ENCODE measurements around the gene ADCY2. TPM values are rescaled to one million over a fixed set of nuclear protein-coding genes. Genes with fewer than 3 reads are reported as not detected.

The ADCY2 gene
- polyA plus RNA-seq, 1 experiment, result not detected

DNA sequence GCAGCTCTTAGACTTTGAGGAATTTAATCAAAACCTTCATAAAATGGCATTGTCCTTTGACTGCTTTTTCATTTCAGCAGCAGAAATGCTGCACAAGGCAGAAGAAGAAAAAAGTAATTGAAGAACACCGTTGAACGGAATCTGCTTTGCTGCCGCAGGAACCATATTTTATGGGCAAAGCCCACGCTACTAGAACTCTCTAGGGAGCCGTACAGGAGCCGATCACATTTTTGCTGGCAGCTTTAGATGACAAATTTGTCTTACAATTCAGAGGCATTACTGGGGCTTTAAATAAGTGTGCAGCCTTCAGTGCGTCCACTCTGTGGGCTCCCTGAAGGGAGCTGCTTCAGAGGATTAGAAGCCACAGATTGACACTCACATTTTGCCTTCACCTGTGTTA is 449.6 kb downstream of the ADCY2 start:
- TF ChIP-seq, protein P1, sequence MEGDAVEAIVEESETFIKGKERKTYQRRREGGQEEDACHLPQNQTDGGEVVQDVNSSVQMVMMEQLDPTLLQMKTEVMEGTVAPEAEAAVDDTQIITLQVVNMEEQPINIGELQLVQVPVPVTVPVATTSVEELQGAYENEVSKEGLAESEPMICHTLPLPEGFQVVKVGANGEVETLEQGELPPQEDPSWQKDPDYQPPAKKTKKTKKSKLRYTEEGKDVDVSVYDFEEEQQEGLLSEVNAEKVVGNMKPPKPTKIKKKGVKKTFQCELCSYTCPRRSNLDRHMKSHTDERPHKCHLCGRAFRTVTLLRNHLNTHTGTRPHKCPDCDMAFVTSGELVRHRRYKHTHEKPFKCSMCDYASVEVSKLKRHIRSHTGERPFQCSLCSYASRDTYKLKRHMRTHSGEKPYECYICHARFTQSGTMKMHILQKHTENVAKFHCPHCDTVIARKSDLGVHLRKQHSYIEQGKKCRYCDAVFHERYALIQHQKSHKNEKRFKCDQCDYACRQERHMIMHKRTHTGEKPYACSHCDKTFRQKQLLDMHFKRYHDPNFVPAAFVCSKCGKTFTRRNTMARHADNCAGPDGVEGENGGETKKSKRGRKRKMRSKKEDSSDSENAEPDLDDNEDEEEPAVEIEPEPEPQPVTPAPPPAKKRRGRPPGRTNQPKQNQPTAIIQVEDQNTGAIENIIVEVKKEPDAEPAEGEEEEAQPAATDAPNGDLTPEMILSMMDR (IDR thresholded peaks at IDR 0.05; ENCODE audit: low read depth, low read length), result no peak
- Histone ChIP-seq H3K27me3 (ENCODE audit: control insufficient read depth, insufficient read depth, low read length) (peaks cover 18% of the 10 kb centered on the region), H3K9me3 (ENCODE audit: control insufficient read depth, insufficient read depth, low read length) (no peaks in the 10 kb centered on the region), H3K27ac (ENCODE audit: low read depth, low read length) (no peak overlapping the region), H3K4me3 (ENCODE audit: low read depth, low read length) (no peak overlapping the region)
- CTCF ChIA-PET, result interaction anchor here (2.1 kb wide), 1 partner anchor 11 kb away, joined by 5 read pairs; no protein-coding TSS in a partner anchor
- DNase-seq (ENCODE audit: low read depth, low spot score), result no peak
- POLR2A ChIA-PET, result no interaction called here

DNA sequence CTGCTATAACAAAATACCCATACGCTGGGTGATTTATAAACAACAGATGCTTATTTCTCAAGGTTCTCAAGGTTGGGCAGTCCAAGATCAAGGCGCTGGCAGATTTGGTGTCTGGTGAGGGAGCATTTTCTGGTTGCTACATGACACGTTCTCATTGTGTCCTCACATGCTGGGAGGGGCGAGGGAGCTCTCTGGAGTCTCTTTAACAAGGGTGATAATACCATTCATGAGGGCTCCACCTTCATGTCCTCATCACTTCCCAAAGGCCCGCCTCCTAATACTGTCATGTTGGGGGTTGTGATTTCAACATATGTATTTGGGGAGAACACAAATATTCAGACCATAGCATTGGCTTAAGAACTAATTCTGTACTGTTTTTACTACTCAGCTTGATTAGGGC is 450.4 kb downstream of the ADCY2 start:
- Histone ChIP-seq H3K27ac (ENCODE audit: low read depth, low read length) (no peak overlapping the region), H3K27me3 (ENCODE audit: control insufficient read depth, insufficient read depth, low read length) (peaks cover 21% of the 10 kb centered on the region), H3K4me3 (ENCODE audit: low read depth, low read length) (no peak overlapping the region), H3K9me3 (ENCODE audit: control insufficient read depth, insufficient read depth, low read length) (peaks cover 4% of the 10 kb centered on the region; the same call in 1 of the 2 replicates)
- DNase-seq (ENCODE audit: low read depth, low spot score), result no peak
- POLR2A ChIA-PET, result no interaction called here
- CTCF ChIA-PET, result interaction anchor here (2.1 kb wide), 1 partner anchor 10 kb away, joined by 5 read pairs; no protein-coding TSS in a partner anchor
- TF ChIP-seq, protein P1 (IDR thresholded peaks at IDR 0.05; ENCODE audit: low read depth, low read length), result no peak

DNA sequence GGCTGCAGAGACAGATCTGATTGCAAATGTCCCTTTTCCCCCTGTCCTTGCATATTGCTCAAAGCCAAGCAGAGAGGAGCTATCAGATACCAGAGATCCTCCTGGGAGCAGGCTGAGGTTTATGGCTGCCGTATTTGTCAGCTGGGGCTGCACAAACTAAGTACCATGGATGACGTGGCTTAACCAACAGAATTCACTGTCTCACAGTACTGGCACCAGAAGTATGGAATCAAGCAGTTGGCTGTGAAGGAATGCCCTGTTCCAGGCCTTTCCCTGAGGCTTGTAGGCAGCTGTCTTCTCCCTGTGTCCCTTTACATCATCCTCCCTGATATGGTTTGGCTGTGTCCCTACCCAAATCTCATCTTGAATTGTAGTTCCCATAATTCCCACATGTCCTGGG is 452.4 kb downstream of the ADCY2 start:
- TF ChIP-seq, protein P1 (IDR thresholded peaks at IDR 0.05; ENCODE audit: low read depth, low read length), result no peak
- Histone ChIP-seq H3K27me3 (ENCODE audit: control insufficient read depth, insufficient read depth, low read length) (peaks cover 26% of the 10 kb centered on the region), H3K9me3 (ENCODE audit: control insufficient read depth, insufficient read depth, low read length) (peaks cover 5% of the 10 kb centered on the region; the same call in 1 of the 2 replicates), H3K4me3 (ENCODE audit: low read depth, low read length) (no peak overlapping the region), H3K27ac (ENCODE audit: low read depth, low read length) (no peak overlapping the region)
- ChIA-PET POLR2A (no interaction called here), CTCF (no interaction called here)
- DNase-seq (ENCODE audit: low read depth, low spot score), result no peak

DNA sequence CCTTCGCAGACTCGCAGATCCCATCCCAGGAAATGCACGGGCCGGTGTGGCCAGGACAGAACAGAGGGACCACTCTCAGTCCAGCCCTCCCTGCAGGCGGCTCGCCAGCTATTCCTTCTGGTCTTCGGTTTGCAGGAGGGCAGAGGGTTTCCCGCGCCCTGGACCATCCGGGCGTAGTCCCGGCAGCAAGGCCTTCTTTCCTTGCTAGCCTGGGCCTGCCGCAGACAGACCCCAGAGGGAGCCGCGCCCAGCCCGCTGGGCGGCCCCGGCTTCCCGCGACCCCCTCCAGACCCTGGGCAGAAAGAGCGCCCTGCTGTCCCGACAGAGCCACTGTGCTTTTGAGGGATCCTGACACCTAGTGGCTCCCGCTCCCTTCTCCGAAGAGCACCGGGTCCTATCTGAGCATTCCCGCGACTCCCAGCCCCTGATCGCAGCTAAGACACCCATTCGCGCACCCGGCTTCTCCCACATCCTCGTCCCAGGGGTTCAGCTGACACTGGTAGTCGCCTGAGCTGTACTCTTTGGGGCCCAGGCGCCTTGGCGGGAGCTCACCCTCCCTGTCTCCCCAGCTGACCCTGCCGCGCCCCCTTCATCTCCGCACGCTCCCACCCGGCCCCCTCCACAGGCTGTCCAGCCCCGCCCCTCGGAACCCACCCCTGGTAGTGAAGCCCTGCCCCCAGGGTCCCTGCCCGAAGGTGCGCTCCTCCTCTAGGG is 453.9 kb downstream of the ADCY2 start:
- Histone ChIP-seq H3K9me3 (ENCODE audit: control insufficient read depth, insufficient read depth, low read length) (peaks cover 5% of the 10 kb centered on the region; the same call in 1 of the 2 replicates), H3K27ac (ENCODE audit: low read depth, low read length) (no peak overlapping the region), H3K4me3 (ENCODE audit: low read depth, low read length) (0 out of 2 replicates have a peak overlapping the region, but pooled peaks have one; percentile 10), H3K27me3 (ENCODE audit: control insufficient read depth, insufficient read depth, low read length) (peaks cover 26% of the 10 kb centered on the region)
- no peak for DNase-seq (ENCODE audit: low read depth, low spot score)
- POLR2A ChIA-PET, result no interaction called here
- TF ChIP-seq, protein P1 (IDR thresholded peaks at IDR 0.05; ENCODE audit: low read depth, low read length), result no peak
- CTCF ChIA-PET, result interaction anchor here (1.1 kb wide), 1 partner anchor 10 kb away, joined by 5 read pairs; no protein-coding TSS in a partner anchor
